NCI-H526 (cell line): ENCODE data around the gene GRIK3.
A peak's percentile ranks its signal among the peaks of the same experiment; 100 is the strongest.
"Not testable (repeated sequence)": the region's sequence is repeated elsewhere in the genome, so short reads cannot be mapped to it uniquely, and the experiment has no call there.

ENCODE experiments used
- DNase-seq, 2 experiments: peaks; one replicate each; lab custom pipeline; 2025; lab: John Stamatoyannopoulos, UW

GRIK3 gene

GRCh38 chr1:37034121-37035013, at the start of gene GRIK3:
Gene GRIK3, minus strand, starts transcription at chr1:37034515. Its CDS starts 407 bp downstream, at chr1:37034108.
- peak; percentile 56 to 95 for DNase-seq

DNA sequence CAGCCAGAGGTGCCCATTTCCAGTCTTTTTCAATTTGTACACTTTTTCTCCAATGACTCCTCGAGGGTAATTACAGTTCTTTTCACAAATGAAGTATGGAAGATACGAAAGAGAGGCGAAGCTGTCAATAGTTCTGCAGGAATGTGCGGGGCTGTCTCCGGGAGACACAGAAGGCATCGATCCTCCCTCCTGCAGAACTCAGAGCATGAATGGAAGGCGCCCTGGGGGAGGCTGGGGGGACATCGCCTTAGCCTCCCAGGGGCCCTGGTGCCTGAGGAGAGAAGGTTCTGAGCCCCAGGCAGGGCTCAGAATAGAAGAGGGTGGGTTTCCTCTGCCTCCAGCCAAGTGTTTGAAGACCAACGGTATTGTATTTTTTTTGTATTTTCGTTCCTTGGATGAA, 49.7 kb upstream of the GRIK3 start:
- DNase-seq = no peak

- no peak for DNase-seq
Measured at GRCh38 chr1:37083603-37084002, 49.3 kb upstream of the GRIK3 start.

DNA sequence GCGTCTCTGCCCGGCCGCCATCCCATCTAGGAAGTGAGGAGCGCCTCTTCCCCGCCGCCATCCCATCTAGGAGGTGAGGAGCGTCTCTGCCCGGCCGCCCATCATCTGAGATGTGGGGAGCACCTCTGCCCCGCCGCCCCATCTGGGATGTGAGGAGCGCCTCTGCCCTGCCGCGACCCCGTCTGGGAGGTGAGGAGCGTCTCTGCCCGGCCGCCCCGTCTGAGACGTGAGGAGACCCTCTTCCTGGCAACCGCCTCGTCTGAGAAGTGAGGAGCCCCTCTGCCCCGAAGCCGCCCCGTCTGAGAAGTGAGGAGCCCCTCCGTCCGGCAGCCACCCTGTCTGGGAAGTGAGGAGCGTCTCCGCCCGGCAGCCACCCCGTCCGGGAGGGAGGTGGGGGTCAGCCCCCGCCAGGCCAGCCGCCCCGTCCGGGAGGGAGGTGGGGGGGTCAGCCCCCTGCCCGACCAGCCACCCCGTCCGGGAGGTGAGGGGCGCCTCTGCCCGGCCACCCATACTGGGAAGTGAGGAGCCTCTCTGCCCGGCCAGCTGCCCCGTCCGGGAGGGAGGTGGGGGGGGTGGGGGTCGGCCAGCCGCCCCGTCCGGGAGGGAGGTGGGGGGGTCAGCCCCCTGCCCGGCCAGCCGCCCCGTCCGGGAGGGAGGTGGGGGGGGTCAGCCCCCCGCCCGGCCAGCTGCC, 46.1 kb upstream of the GRIK3 start:
- DNase-seq = not testable (repeated sequence)

- no peak for DNase-seq
Measured at GRCh38 chr1:37078866-37079265, 44.6 kb upstream of the GRIK3 start.

DNA sequence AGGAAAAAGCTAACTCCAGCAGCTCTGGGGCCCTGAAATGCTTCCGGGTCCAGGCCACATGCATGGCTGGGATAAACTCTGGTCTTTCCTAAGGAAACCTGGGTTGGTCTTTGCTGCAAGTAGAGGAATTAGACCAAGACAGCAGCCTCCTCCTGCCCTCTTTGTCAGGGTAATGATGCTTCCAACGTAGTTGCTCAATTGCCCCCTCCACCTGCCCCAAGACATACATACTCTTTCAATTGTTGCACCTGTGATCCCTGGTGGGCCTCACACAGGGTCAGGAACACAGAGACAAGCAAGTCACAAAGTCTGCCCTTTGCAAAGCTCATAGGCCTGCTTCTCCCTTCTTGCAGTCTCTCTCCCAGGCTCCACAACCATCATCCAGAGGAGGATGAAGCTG, 41.9 kb upstream of the GRIK3 start:
- DNase-seq = no peak

DNA sequence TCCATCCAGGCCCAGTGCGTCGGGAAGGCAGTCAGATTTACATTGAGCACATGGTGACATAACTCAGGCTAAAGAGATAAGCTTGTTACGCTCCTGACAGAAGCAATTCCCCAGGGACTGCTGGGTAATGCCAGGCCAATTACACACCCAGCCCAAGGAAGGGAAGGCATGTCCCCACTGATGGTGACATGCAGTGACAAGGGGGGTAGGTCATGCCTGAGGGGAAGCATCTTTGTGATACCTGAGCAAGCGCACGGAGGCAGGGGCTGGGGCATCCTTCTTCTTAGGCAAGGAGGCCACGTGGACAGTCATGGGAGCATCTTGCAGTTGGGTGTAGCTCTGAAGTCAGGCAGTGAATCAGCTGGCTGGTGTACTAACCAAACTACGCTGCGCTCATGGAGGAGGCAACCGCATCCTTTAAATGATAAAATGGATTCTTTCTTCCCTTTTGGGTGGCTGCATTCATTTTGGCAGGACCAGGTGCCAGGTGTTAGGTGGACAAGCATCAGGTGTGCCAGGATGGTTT, 39.6 kb upstream of the GRIK3 start:
- peak; percentile 24 to 64 for DNase-seq

DNA sequence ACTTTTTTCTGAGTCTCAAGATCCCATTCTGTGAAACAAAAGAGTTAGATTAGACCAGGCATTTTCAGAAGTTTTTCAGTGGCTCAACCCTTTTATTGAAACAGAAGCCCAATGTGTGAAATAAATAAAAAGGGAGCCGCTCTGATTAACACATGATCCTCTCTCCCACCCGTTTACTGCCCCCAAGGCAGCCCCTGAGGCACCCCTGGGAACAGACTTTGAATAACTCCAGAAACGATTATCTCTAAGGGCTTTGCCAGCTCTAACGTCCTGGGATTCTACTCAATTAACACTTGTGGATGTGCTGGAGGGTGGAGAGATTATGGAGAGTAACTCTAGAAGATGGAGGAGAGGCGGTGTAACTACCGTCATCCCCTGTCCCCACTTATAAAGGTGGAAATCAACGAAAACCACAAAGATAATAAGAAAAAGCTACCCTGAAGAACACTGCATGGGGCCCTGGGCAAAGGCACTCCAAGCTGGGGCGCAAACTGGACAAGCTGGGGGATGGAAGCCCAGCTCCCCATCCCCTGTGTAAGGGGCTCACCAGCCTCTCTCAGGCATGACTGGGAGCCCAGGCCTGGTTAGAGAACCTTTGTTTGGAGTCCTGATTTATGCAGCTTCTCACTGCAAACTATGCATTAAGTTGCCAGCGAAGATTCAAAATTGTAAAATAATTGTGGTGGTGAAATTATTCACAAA, 39.0 kb upstream of the GRIK3 start:
- DNase-seq = no peak

DNA sequence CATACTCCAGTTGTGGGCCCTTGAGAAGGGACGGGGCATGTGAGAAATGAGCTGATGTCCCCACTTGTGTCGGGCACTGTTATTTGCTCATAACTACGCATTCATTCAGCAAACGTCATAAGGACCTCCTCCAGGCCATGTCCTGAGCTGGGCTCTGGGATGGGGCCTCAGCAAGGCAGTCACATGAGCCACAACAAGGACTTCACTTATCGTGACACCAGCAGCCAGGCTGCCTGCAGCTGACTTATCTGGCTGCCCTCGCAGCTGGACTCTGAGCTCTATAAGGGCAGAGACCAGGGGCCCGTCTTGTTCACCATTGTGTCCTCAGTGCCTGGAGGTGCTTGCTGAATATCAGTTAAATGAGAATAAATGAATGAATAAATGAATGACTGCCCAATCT, 37.5 kb upstream of the GRIK3 start:
- DNase-seq = no peak

- no peak for DNase-seq
Measured at GRCh38 chr1:37070126-37070525, 35.8 kb upstream of the GRIK3 start.

DNA sequence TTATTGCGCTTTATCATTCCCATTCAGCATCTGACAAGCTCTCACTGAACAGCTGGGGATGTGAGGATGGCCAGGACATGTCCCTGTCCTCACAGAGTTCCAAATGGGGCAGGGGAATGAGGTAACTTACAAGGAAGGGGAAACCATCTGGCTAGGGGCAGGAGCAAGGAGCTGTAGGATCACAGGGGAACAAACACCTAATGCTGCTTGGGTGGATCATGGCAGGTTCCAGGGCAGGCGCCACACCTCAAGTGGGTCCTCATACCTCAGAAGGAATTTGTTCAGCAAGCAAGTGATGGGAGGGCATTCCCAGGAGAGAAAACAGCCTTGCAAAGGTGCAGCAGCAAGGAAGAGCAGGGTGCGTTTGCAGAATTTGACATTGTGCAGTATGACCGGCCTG, 35.1 kb upstream of the GRIK3 start:
- no peak for DNase-seq

DNA sequence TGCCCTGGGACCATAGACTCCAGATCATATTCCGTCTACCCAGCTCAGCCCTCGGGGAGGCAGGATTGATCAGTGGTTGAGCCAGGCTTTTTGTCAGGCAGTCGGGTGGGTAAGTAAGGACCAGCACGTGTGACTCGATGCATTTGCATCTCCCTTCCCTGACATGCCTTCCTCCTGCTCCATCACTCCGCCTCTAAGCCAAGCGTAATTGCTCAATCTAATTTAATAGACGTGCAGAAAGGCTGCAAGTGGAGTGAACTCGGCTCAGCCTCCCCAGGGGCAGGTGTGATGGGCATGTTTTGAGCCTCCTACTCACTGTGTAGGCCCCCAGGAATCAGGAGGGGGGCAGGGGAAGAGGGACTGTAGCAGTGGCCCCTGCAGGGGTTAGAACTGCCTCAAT, 34.6 kb upstream of the GRIK3 start:
- DNase-seq = no peak

- no peak for DNase-seq
Measured at GRCh38 chr1:37068260-37068659, 33.9 kb upstream of the GRIK3 start.

GRCh38 chr1:37064039-37064438, 29.7 kb upstream of the GRIK3 start:
- no peak for DNase-seq

- no peak for DNase-seq
Measured at GRCh38 chr1:37059346-37059745, 25.0 kb upstream of the GRIK3 start.

GRCh38 chr1:37058424-37058988, 24.2 kb upstream of the GRIK3 start:
- DNase-seq = no peak

DNA sequence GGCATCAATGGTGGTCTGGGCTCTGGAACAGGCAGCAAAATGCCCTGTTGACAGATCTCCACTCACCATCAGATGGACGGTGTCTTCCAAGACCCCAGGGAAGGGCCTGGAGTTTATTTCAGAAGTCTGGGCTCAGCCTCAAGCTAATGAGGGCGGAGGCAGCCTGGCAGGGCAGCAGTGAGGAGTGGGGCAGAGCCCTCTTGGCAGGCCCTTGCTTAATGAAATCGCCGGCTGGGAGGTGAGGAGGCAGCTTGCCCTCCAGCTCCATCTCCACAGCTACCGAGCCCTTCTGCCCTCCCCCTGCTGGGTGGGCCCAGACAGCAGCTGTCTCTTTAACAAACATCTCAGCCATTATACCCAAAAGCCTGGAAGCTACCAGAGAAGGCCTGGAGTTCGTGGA, 22.0 kb upstream of the GRIK3 start:
- DNase-seq = peak in 1 of 2 experiments; percentile 21

DNA sequence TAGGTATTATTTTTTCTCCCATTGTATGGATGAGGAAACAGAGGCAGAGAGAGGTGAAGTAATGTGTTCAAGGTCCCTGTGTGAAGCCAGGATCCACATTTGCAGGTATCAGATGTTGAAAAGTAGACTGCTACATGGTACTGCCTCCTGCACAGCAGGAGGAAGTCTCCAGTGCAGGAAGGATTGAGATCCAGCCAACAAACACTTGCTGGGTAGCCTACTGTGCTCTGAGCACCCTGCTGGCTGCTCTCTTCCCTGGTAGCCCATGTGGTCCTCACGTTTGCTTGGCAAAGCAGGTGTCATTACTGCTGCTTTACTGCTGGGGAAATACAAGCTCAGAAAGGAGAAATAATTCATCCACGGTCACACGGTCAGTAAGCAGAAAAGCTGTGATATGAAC, 21.3 kb upstream of the GRIK3 start:
- no peak for DNase-seq

DNA sequence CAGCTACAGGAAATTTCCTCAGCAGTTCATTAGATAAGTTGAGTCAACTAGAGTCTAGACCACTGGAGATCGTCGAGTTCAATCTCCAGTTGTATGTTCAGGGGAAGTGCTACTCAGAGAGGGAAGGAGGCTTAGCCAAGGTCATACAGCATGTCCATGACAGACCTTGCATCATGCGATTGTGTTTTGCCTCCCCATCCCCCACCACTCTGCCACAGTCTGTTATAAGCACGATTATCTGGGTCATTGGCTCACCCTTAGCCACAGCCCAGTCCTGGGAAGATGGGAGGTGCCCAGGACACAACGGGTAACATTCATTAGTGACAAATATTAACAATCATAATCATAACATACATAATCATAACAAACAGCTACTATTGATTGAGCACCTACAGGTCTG, 18.9 kb upstream of the GRIK3 start:
- DNase-seq = no peak

- DNase-seq = no peak
Measured at GRCh38 chr1:37052120-37052519, 17.8 kb upstream of the GRIK3 start.

DNA sequence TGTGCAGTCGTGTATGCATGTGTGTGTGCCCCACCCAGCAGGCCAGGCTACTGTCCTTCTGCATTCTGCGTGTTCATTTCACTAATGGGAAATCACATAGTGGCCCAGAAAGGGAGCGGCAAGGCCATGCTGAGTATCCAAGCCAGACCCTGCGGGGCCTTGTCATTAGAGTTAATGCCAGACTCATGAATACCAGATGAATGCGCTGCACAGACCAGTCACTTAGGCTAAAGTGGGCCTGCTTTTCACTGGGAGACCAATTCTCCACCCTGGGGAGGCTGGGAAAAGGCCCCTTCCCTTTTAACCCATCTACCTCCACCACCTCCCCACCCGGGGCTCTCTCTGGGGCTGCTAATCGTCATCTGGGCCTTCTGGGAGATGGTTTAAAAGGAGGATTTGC, 17.0 kb upstream of the GRIK3 start:
- DNase-seq = no peak

DNA sequence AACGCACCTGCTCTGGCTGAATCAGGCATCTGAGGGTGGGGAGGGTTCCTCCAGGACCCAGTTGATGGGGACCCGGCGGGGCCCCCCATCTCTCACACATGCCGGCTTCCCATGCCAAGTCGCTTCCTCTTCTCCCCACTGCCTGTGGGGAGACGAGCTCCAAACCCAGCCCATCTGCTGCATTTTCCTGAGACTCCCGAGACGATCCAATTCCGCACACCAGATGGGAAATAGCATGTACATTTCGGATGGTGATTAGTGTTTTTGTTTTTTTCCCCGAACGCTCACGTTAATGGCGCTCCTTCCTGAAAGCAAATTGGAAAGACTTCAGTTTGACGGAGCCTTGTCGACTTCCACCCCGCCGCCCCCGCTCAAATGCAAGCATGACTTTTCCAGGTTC, 13.2 kb upstream of the GRIK3 start:
- DNase-seq = no peak
